ENCODE results near the gene TSPAN9.

Gene TSPAN9

DNA sequence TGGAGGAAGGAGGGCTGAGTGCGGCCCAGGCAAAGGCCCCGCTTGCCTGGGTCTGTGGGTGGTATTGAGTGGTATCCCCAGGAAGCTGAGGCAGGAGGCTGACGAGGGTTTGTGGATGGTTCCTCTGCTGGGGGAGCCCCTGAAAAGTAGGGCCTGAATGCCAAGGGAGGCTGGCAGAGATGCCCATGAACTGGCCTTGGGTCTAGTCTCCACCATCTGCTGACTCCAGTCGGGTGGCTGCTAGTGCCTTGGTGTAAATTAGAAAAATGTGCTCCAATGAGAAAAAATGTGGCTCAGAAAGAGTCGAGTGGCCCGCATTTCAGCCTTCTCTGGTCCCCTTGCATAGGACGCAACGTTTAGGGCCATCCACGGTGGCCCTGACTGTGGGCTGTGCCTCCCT, 232.6 kb downstream of the TSPAN9 start:
- TF ChIP-seq, protein P1, sequence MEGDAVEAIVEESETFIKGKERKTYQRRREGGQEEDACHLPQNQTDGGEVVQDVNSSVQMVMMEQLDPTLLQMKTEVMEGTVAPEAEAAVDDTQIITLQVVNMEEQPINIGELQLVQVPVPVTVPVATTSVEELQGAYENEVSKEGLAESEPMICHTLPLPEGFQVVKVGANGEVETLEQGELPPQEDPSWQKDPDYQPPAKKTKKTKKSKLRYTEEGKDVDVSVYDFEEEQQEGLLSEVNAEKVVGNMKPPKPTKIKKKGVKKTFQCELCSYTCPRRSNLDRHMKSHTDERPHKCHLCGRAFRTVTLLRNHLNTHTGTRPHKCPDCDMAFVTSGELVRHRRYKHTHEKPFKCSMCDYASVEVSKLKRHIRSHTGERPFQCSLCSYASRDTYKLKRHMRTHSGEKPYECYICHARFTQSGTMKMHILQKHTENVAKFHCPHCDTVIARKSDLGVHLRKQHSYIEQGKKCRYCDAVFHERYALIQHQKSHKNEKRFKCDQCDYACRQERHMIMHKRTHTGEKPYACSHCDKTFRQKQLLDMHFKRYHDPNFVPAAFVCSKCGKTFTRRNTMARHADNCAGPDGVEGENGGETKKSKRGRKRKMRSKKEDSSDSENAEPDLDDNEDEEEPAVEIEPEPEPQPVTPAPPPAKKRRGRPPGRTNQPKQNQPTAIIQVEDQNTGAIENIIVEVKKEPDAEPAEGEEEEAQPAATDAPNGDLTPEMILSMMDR (IDR thresholded peaks at IDR 0.05; ENCODE audit: low read depth, low read length, missing control alignments): no peak
- H3K4me3 ChIP-seq (ENCODE audit: low read depth, low read length): no peak overlapping the region
- in situ Hi-C loops (cut with HindIII; ENCODE audit: low sequenced_read_pairs): no loop called here
- DNase-seq (ENCODE audit: low read depth): no peak

DNA sequence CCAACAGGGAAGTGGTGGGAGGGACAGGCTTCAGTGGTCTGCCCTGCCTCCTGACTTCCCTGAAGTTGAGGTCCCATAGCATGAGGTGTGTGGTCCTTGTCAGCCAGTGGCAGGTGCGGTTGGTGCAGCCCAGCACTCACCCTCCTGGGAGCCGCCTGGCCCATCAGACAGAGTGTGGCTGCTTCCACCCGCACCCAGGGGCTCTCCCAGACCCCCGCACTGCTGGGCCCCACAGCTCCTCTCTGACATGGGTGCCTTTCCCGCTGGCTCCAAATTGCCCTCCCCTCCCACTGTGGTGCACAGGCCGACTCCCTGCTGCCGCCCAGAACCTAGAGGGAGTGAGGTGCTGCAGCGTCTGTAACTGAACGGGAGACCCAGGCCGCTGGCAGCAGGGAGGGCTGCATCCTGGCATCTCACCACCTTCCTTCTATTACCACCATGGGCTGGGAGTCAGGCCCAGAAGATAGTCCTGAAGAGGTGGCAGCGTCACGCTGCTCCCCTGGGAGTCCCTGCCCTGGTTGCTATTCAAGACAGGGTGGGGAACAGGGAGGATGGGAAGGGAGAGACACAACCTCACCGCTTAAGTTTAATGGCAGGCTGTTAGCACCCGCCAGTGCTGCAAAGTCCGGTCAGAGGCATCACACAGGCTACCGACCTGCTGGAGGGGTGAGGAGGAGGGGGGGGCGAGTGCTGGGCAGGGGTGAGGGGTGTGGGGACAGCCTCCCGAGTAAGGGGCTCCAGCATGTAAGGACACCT, 233.3 kb downstream of the TSPAN9 start:
- TF ChIP-seq, protein P1 (IDR thresholded peaks at IDR 0.05; ENCODE audit: low read depth, low read length, missing control alignments): no peak
- no peak overlapping the region for H3K4me3 ChIP-seq (ENCODE audit: low read depth, low read length)
- no peak for DNase-seq (ENCODE audit: low read depth)
- in situ Hi-C loops (cut with HindIII; ENCODE audit: low sequenced_read_pairs): no loop called here

DNA sequence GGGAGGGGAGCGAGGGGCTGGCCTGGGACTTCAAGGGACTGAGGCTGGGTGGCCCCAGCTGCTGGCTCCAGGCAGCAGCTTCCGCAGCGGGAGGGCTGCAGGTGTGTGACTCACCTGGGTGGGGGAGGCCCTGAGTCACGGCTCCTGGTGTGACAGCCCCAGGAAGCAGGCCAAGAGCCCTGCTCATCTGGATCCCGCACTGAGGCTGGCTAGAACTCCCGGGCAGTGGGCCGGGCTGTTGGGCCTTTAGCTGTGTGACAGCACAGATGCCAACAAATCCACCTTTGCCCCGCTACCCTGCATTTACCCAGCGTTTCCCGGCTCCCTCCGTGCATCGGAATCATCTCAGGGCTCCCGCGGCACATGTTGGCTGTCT, 233.8 kb downstream of the TSPAN9 start:
- no peak for DNase-seq (ENCODE audit: low read depth)
- in situ Hi-C loops (cut with HindIII; ENCODE audit: low sequenced_read_pairs): no loop called here
- TF ChIP-seq, protein P1 (IDR thresholded peaks at IDR 0.05; ENCODE audit: low read depth, low read length, missing control alignments): no peak
- H3K4me3 ChIP-seq (ENCODE audit: low read depth, low read length): no peak overlapping the region

DNA sequence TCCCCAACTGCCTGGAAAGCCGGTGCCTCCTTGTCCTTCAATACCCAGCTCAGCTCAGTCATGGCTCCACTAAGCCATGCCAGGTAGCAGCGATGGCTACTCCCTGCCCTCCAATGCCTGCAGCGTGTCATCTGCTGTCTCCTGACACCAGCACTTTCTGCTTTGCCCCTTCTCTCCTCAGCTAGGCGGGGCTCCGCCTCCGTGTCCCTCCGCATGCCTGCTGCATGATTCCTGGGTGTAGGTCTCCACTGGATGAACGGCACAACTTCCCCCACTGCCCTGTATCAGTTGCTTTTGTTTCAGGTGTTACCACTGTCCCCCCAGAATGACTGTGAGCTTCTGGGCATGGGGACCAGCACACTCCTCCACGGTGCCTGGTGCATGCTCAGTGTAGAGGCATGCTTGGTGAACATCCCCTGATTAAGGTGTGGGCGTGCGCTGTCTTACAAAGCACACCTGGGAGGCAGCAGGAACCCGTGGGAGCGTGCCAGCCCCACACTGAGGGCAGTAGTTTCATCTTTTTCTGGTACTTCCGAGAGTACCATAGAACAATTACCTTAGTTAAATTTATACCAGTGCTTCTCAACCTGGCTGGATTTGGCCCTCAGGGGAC, 234.4 kb downstream of the TSPAN9 start:
- TF ChIP-seq, protein P1 (IDR thresholded peaks at IDR 0.05; ENCODE audit: low read depth, low read length, missing control alignments): no peak
- in situ Hi-C loops (cut with HindIII; ENCODE audit: low sequenced_read_pairs): no loop called here
- no peak overlapping the region for H3K4me3 ChIP-seq (ENCODE audit: low read depth, low read length)
- DNase-seq (ENCODE audit: low read depth): no peak

DNA sequence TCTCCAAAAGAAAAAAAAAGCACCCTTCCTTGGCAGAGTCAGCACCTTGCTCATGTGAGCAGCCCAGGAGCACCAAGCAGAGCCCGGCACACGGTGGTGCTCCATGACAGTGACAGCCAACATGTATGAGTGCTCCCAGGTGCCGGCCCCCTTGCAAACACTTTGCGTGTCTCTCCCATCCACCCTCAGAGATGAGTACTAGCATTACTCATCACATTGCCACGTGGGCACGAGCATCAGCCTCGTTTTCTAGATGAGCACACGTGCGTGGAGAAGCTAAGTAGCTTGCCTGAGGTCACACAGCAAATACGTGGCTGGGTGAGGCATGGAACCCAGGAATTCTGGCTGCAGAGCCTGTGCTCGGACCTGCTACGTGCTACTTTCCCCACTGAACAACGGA, 235.9 kb downstream of the TSPAN9 start:
- H3K4me3 ChIP-seq (ENCODE audit: low read depth, low read length): no peak overlapping the region
- DNase-seq (ENCODE audit: low read depth): no peak
- TF ChIP-seq, protein P1 (IDR thresholded peaks at IDR 0.05; ENCODE audit: low read depth, low read length, missing control alignments): no peak
- in situ Hi-C loops (cut with HindIII; ENCODE audit: low sequenced_read_pairs): no loop called here

DNA sequence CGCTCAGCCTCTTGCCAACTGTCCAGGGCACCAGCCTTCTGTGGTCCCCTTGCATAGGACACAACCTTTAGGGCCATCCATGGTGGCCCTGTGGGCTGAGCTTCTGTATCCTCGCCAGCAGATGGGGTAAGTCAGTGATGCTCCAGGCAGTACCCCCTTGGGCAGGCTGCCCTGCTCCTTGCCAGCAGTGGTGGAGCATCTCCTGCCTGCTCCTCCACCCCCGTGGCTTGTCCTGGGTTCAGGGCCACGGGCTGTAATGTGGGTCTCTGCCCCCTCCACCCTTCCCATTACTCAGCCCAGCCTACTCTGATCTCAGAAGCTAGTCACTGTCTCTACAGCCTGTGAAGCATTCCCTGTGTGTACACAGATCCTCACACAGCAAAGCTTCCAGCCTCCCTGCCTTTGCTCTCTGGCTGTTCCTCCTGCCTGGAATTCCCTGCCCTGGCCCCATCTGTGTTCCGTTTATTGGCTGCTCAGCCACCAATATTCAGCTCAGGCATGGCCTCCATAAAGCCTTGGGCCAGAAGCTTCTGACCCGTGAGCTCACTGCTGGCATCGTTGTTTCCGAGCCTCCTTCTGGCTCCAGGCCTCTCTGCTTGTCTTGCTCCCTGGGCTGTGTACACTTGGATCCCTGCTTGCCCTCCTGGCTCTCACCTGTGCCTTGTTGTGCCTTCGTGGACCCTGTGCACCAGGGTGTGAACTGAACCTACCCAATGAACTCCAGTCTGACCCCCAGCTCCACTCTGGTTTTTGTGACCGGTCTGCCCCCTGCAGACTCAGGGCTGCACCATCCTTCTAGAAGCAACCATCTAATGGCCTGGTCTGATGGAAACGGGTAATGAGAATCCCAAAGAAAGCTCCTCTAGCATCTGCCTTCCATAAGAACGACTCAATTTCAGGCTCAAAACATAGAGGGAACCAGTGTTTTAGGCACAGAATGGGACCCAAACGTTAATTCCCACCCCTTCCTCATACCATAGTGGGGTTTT, 236.8 kb downstream of the TSPAN9 start:
- no peak overlapping the region for H3K4me3 ChIP-seq (ENCODE audit: low read depth, low read length)
- in situ Hi-C loops (cut with HindIII; ENCODE audit: low sequenced_read_pairs): no loop called here
- TF ChIP-seq, protein P1 (IDR thresholded peaks at IDR 0.05; ENCODE audit: low read depth, low read length, missing control alignments): peak; percentile 36
- DNase-seq (ENCODE audit: low read depth): no peak
